OCI-LY3 (cell line): ENCODE results near the gene PPP2R5B.

Experiments used
- H2AFZ ChIP-seq: fragments of 200-600, 300-600 bp; shearing (Covaris generic); 2 replicates; pipeline ENCODE4 v1.6.0; 2014; ENCODE audit warnings: antibody characterized with exemption, low read depth, low read length
- H3K27ac ChIP-seq: fragments of 200-600, 300-600 bp; sonication (generic); 2 replicates; pipeline ENCODE4 v1.5.1; 2014; ENCODE audit warnings: mild to moderate bottlenecking, low read length, moderate library complexity, mixed read lengths
- H3K27me3 ChIP-seq: fragments of 200-600, 300-600 bp; sonication (generic); 2 replicates; pipeline ENCODE4 v1.6.1; 2014; ENCODE audit warnings: low read depth, low read length, mixed read lengths
- H3K36me3 ChIP-seq: fragments of 200-600, 300-600 bp; sonication (generic); replicated peaks from 2 replicates; pipeline ENCODE3; 2014; ENCODE audit warnings: low read depth, low read length, mixed read lengths
- H3K4me1 ChIP-seq: fragments of 300-600, 200-600 bp; sonication (generic); 2 replicates; pipeline ENCODE4 v1.6.1; 2014; ENCODE audit warnings: low read length, mixed read lengths
- H3K4me2 ChIP-seq: fragments of 200-600, 300-600 bp; sonication (generic); 2 replicates; pipeline ENCODE4 v1.6.1; 2014; ENCODE audit warnings: low read length, mixed read lengths
- H3K4me3 ChIP-seq: fragments of 300-600, 200-600 bp; sonication (generic); 2 replicates; pipeline ENCODE4 v1.5.1; 2014; ENCODE audit warnings: antibody characterized with exemption, mild to moderate bottlenecking, low read length, moderate library complexity
- H3K79me2 ChIP-seq: fragments of 300-600, 200-600 bp; shearing (Covaris generic); 2 replicates; pipeline ENCODE4 v1.6.1; 2014; ENCODE audit warnings: mild to moderate bottlenecking, low read length, mixed read lengths
- H3K9ac ChIP-seq: fragments of 300-600, 200-600 bp; shearing (Covaris generic); 2 replicates; pipeline ENCODE4 v1.6.0; 2014; ENCODE audit warnings: mild to moderate bottlenecking, low read length, moderate library complexity
- H3K9me3 ChIP-seq: fragments of 200-600, 300-600 bp; shearing (Covaris generic); 2 replicates; pipeline ENCODE4 v1.6.1; 2014; ENCODE audit warnings: low read length, mixed read lengths; ENCODE audit not compliant: insufficient read depth
- H4K20me1 ChIP-seq: fragments of 200-600, 300-600 bp; sonication (generic); 2 replicates; pipeline ENCODE4 v1.6.1; 2016; ENCODE audit warnings: low read length, mixed read lengths; ENCODE audit not compliant: insufficient read depth
- EZH2phosphoT487 ChIP-seq: fragments of 200-600 bp; shearing (Covaris generic); IDR thresholded peaks from 2 replicates; pipeline ENCODE4 v1.6.1; 2018; ENCODE audit warnings: antibody characterized with exemption, mixed run types, low read depth
- TF ChIP-seq, protein P1 (sequence below): fragments of 200-600, 300-600 bp; sonication (generic); IDR thresholded peaks from 2 replicates; pipeline ENCODE4 v1.5.1; 2014; ENCODE audit warnings: antibody characterized with exemption, low read length, low read depth

The PPP2R5B gene

DNA sequence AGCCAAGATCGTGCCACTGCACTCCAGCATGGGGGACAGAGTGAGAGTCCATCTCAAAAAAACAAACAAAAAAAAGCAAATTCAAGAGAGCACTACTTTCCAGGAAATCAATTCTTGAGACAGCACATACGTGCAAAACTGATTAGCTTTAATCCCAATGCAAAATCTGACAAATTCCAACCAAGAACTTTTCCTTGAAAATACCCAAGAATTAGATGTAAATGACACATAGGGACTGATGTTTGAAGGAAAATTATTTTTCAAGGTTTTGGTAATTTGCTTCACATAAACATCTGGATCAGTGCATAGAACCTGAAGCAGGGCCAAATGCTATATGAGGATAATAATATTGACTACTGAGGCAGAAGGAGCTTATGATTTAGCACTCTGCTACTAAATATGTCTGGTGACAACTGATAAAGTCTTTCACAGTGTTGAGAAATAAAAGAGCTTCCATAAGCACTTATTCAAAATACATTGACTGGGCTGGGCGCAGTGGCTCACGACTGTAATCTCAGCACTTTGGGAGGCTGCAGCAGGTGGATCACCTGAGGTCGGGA, 38.7 kb downstream of the PPP2R5B start:
- Histone ChIP-seq H3K27me3 (peaks cover 13% of the 10 kb centered on the region), H3K27ac (no peak overlapping the region), H3K4me2 (no peak overlapping the region), H3K9me3 (no peaks in the 10 kb centered on the region), H3K9ac (no peak overlapping the region), H3K4me1 (peaks cover 5% of the 10 kb centered on the region), H3K79me2 (no peaks in the 10 kb centered on the region), H3K36me3 (no peaks in the 10 kb centered on the region), H3K4me3 (no peak overlapping the region), H2AFZ (no peak overlapping the region), H4K20me1 (no peaks in the 10 kb centered on the region)
- TF ChIP-seq, protein P1, sequence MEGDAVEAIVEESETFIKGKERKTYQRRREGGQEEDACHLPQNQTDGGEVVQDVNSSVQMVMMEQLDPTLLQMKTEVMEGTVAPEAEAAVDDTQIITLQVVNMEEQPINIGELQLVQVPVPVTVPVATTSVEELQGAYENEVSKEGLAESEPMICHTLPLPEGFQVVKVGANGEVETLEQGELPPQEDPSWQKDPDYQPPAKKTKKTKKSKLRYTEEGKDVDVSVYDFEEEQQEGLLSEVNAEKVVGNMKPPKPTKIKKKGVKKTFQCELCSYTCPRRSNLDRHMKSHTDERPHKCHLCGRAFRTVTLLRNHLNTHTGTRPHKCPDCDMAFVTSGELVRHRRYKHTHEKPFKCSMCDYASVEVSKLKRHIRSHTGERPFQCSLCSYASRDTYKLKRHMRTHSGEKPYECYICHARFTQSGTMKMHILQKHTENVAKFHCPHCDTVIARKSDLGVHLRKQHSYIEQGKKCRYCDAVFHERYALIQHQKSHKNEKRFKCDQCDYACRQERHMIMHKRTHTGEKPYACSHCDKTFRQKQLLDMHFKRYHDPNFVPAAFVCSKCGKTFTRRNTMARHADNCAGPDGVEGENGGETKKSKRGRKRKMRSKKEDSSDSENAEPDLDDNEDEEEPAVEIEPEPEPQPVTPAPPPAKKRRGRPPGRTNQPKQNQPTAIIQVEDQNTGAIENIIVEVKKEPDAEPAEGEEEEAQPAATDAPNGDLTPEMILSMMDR = no peak
- no peak for TF ChIP-seq EZH2phosphoT487

DNA sequence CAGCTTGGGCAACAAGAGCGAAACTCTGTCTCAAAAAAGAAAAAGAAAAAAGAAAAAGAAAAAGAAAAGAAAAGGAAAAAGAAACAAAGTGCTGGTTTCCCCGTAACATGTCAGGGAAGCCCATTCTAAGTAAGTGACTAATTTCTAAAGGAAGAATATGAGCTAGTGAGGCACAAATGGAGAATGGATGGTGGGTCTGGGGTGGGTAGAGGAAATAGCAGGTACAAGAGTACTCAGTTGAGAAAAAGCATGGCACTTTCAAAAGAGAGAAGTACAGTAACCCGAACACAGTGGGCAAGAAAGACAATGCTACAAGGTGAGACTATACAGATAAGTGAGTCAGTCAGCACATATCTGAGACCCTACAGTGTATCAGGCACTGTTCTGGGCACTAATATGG, 42.9 kb downstream of the PPP2R5B start:
- Histone ChIP-seq H3K79me2 (no peaks in the 10 kb centered on the region), H3K4me2 (no peak overlapping the region), H3K4me3 (no peak overlapping the region), H3K36me3 (no peaks in the 10 kb centered on the region), H3K9ac (no peak overlapping the region), H4K20me1 (no peaks in the 10 kb centered on the region), H3K9me3 (no peaks in the 10 kb centered on the region), H3K4me1 (peaks cover 5% of the 10 kb centered on the region), H3K27ac (no peak overlapping the region), H3K27me3 (0 out of 2 replicates have a peak, but pooled peaks cover 6% of the 10 kb centered on the region), H2AFZ (no peak overlapping the region)
- TF ChIP-seq, protein P1 = no peak
- TF ChIP-seq EZH2phosphoT487 = no peak

DNA sequence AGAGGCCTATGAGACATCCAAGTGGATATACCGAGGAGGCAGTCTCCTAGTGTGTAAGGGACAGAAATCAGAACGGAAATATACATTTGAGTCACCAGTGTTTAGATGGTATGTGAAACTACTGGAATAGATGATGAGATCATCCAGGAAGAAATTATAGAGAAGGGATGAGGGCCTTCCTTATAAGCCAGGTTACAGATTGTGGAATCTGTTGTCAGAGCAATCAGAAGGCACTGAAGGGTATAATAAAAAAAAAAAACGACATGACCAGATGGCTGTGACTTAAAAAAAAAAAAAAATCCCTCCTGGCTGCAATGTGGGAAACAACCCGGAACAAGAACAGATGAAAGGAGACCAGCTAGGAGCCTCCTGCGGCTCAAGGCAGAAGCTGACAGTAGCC, 44.7 kb downstream of the PPP2R5B start:
- no peak overlapping the region for H3K4me2 ChIP-seq
- H3K27me3 ChIP-seq = 0 out of 2 replicates have a peak, but pooled peaks cover 6% of the 10 kb centered on the region
- TF ChIP-seq, protein P1 = no peak
- no peaks in the 10 kb centered on the region for H3K79me2 ChIP-seq
- no peaks in the 10 kb centered on the region for H3K9me3 ChIP-seq
- H3K27ac ChIP-seq = no peak overlapping the region
- no peaks in the 10 kb centered on the region for H4K20me1 ChIP-seq
- H3K4me3 ChIP-seq = no peak overlapping the region
- no peak overlapping the region for H3K9ac ChIP-seq
- peaks cover 5% of the 10 kb centered on the region for H3K4me1 ChIP-seq
- no peaks in the 10 kb centered on the region for H3K36me3 ChIP-seq
- H2AFZ ChIP-seq = no peak overlapping the region

DNA sequence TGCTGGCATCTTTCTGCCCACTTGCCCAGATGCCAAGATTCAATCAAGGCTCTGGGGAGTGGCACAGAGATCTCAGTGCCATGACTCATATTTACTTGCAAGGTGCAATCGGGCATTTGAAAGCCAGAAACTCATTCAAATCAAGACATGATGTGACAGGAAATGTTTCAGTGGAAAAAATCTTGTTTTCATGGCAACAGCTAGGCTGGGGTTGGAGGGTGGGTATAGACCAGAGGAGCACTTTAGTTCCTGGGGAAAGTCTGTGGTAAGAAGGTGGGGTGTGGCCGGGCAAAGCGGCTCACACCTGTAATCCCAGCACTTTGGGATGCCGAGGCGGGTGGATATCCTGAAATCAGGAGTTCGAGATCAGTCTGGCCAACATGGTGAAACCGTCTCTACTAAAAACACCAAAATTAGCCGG, 46.3 kb downstream of the PPP2R5B start:
- TF ChIP-seq, protein P1 = no peak
- TF ChIP-seq EZH2phosphoT487 = no peak
- Histone ChIP-seq H3K4me1 (no peaks in the 10 kb centered on the region), H3K27me3 (no peaks in the 10 kb centered on the region), H3K27ac (no peak overlapping the region), H3K79me2 (no peaks in the 10 kb centered on the region), H3K9ac (no peak overlapping the region), H3K36me3 (no peaks in the 10 kb centered on the region), H3K9me3 (no peaks in the 10 kb centered on the region), H3K4me2 (no peak overlapping the region), H3K4me3 (no peak overlapping the region), H4K20me1 (no peaks in the 10 kb centered on the region), H2AFZ (no peak overlapping the region)
